Kidney epithelial cell (primary cell): ENCODE data around the gene IL4R. TPM values are rescaled to one million over a fixed set of nuclear protein-coding genes. Genes with fewer than 3 reads are reported as not detected.

Source experiments
- DNase-seq: peaks from one replicate; pipeline ENCODE4 v3.0.0-alpha.2; 2010; ENCODE audit warnings: low read depth
- H3K27me3 ChIP-seq: 2 replicates; pipeline ENCODE4 v1.6.0; 2011; ENCODE audit warnings: low read length; ENCODE audit not compliant: control insufficient read depth, insufficient read depth
- H3K36me3 ChIP-seq: 2 replicates; pipeline ENCODE4 v1.5.1; 2011; ENCODE audit warnings: low read length; ENCODE audit not compliant: control insufficient read depth, insufficient read depth
- H3K4me3 ChIP-seq: 2 replicates; pipeline ENCODE4 v1.5.1; 2011; ENCODE audit warnings: low read depth, mild to moderate bottlenecking, control low read depth, low read length
- total RNA-seq: library from RNA; depleted of rRNA; stranded (reverse); fragments of >200 nt; gene quantifications from 2 replicates; pipeline ENCODE4 v1.2.3, GENCODE V29; 2015
- TF ChIP-seq, protein P1 (sequence below): IDR thresholded peaks from 2 replicates; pipeline ENCODE4 v1.5.1; 2011; ENCODE audit warnings: mild to moderate bottlenecking, moderate library complexity, low read length, control low read depth, inconsistent platforms; ENCODE audit not compliant: insufficient read depth, poor library complexity, severe bottlenecking

Gene IL4R
- total RNA-seq, 1 donor from 2014 or later = 52.1 TPM

- H3K27me3 ChIP-seq = no peaks in the 10 kb centered on the region
- DNase-seq = no peak
- TF ChIP-seq, protein P1, sequence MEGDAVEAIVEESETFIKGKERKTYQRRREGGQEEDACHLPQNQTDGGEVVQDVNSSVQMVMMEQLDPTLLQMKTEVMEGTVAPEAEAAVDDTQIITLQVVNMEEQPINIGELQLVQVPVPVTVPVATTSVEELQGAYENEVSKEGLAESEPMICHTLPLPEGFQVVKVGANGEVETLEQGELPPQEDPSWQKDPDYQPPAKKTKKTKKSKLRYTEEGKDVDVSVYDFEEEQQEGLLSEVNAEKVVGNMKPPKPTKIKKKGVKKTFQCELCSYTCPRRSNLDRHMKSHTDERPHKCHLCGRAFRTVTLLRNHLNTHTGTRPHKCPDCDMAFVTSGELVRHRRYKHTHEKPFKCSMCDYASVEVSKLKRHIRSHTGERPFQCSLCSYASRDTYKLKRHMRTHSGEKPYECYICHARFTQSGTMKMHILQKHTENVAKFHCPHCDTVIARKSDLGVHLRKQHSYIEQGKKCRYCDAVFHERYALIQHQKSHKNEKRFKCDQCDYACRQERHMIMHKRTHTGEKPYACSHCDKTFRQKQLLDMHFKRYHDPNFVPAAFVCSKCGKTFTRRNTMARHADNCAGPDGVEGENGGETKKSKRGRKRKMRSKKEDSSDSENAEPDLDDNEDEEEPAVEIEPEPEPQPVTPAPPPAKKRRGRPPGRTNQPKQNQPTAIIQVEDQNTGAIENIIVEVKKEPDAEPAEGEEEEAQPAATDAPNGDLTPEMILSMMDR = no peak
- H3K36me3 ChIP-seq = no peaks in the 10 kb centered on the region
- H3K4me3 ChIP-seq = peak overlapping the region; percentile 0
These were observed 1.2 kb downstream of the IL4R start for GRCh38 chr16:27314986-27315332.

- no peak for DNase-seq
- Histone ChIP-seq H3K4me3 (no peak overlapping the region), H3K27me3 (no peaks in the 10 kb centered on the region), H3K36me3 (no peaks in the 10 kb centered on the region)
- TF ChIP-seq, protein P1 = peak; percentile 6
These were observed 1.7 kb downstream of the IL4R start for GRCh38 chr16:27315333-27316037.

DNA sequence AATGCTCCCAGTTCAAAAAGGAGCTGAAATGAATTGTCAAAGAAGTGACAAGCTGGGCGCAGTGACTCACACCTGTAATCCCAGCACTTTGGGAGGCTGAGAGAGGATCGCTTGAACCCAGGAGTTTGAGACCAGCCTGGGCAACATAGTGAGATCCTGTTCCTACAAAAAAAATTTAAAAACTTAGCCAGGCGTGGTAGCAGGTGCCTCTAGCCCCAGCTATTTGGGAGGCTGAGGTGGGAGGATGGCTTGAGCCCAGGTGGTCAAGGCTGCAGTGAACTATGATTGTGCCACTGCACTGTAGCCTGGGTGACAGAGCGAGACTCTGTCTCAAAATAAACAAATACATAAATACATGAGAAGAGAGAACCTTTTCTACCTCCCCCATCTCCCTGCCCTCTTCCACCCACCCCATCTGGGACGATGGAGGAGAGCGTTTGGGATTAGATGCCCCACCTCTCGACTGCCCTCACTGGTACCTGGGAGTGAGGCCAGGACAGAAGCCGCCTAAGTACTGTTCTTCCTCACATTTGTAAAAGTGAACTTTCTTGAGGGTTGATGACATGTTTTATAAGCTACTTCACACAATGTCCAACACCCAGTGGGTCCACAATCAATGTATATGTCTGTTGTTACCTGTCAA, 2.4 kb downstream of the IL4R start:
- TF ChIP-seq, protein P1 = no peak
- no peak for DNase-seq
- no peaks in the 10 kb centered on the region for H3K36me3 ChIP-seq
- H3K27me3 ChIP-seq = no peaks in the 10 kb centered on the region
- H3K4me3 ChIP-seq = no peak overlapping the region

GRCh38 chr16:27317320-27317719, 3.5 kb downstream of the IL4R start:
- TF ChIP-seq, protein P1 = no peak
- H3K27me3 ChIP-seq = no peaks in the 10 kb centered on the region
- H3K4me3 ChIP-seq = no peak overlapping the region
- no peak for DNase-seq
- no peaks in the 10 kb centered on the region for H3K36me3 ChIP-seq

GRCh38 chr16:27317738-27318391, 4.1 kb downstream of the IL4R start:
- DNase-seq = no peak
- Histone ChIP-seq H3K27me3 (no peaks in the 10 kb centered on the region), H3K36me3 (no peaks in the 10 kb centered on the region), H3K4me3 (no peak overlapping the region)
- TF ChIP-seq, protein P1 = no peak
